ELR (cell line): ENCODE measurements around the gene RASSF4.
"Not testable (repeated sequence)": the region's sequence is repeated elsewhere in the genome, so short reads cannot be mapped to it uniquely, and the experiment has no call there.

Experiments
- DNase-seq: peaks from one replicate; pipeline ENCODE4 v3.0.0-alpha.2; 2015; ENCODE audit warnings: low read depth

Gene RASSF4

DNA sequence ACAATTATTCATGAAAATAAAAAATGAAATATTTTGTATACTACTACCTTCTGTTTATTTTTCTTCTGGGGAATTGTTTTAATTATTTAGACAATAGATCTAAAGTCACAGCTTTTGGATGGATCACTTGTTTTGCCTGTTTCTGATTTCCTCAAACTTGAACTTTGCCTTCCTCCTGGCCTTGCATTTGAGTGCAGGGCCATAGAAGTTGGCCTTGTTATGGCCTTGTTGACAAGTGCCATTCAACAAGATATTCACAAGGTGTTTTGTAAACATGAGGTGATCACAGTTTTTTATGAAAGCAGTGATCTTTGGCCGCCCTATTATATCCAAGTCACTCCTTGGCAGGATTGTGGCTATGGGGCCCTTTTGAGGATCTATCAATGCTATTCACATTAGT is 45.7 kb downstream of the RASSF4 start:
- no peak for DNase-seq

DNA sequence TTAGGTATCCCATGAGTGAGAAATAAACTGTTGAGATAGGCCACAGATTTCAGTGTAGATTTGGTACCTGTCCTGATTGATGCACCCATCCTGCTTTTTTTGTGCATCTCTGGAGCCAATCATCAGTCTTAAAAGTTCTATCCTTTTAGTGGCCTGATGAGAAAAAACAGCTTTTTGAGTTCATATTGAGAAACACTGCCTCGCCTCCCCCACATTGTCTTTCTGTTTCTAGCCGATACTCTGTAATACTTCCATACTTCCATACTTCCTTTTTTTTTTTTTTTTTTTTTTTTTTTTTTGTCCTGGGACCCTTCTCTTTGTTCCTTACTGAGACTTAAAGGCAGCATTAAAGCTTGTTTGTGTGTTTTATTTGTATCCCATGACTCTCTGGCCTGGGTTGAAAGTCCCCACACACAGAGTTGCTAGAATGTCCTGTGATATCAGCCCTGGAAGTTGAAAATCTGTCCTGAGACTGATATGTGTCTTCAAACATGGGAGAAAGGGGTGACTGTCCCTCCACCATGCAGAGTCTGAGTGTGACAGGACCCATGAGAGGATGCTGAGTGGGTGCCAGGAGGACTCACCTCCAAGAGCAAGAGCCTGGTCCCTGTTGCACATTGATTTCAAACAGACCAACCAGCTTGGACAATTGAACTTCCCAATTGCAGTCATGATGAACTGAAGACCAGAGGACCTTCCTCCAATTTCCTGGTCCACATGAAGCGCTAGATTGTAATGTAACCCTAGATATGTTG is 46.9 kb downstream of the RASSF4 start:
- no peak for DNase-seq

DNA sequence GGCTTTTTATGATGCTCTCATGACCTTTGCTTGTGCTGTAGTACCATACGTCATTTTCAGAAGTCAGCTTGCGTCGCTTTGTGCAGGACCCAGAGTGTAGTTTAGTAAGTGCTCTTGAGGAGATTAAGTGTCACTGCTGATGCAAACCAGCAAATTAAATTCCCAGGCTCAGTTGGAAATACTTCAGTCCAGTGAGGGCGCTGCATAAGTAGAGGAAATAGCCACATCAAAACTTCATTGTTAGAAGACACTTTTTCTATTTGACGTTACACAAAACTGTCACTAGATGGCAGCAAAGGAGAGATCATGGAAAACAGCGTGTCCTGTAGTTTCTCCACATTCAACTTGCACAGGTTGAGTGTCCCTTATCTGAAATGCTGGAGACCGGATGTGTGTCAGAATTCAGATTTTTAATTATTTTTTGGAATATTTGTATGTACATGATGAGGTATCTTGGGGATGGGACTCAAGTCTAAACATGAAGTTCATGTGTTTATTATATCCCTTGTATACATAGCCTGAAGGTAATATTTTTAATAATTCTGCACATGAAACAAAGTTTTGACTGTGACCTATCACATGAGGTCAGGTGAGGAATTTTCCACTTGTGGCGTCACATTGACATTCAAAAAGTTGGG is 49.0 kb downstream of the RASSF4 start:
- peak; percentile 88 for DNase-seq

DNA sequence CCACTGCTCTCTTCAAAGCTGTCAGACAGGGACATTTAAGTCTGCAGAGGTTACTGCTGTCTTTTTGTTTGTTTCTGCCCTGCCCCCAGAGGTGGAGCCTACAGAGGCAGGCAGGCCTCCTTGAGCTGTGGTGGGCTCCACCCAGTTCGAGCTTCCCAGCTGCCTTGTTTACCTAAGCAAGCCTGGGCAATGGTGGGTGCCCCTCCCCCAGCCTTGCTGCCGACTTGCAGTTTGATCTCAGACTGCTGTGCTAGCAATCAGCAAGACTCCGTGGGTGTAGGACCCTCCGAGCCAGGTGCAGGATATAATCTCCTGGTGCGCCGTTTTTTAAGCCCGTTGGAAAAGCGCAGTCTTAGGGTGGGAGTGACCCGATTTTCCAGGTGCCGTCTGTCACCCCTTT is 55.0 kb downstream of the RASSF4 start:
- DNase-seq: not testable (repeated sequence)

DNA sequence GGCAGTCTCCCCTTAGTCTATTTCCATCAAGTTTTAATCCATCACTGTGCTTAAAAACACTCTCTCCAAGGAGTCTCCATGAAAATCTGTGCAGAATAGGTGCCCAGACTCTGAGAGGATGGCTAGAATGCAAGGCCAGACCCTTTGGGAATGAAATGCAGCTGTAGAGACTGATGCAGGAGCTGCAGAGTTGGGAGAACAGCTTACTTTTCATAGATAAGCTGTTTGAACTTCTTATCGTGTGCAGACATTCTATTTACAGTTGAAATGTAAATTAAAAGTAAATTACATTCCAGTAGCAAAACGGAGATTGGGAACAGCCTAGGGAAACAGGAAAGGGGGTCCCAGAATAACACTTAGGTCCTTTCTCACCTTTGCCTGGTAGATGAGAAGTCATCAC is 56.0 kb downstream of the RASSF4 start:
- DNase-seq: no peak

DNA sequence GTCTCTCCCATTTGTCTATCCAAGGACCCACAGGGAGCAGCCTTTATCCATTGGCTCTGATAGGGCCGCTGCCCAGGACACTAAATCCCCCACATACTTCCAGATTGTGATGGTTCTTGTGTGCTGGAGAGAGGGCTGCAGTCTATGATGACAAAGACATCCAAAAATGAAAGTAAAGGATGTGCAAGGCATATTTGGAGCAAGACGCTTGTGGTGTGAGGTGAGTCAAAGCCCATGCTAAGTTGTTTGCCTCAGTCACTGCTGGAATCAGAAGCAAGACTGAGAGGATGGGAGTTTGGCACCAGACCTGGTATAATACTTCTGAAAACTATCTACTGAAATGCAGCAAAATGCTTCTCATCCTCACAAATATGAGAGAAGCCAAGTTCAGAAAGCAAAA is 63.8 kb downstream of the RASSF4 start:
- DNase-seq: peak; percentile 36

DNA sequence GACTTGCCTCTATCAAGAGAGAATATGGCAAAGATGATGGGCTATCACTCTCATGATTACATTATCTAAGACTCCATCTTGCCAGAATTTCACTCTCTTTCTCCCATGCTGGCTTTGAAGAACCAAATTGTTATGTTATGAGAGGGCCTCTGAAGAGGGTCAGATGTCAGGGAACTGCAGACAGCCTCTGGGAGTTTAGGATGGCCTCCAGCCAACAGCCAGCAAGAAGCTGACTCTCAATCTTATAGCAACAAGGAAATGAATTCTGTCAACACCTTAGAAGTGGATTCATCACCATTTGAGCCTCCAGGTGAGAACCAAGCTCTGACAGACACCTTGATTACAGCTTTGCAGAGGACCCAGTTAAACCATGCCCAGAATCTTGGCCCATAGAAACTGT is 74.7 kb downstream of the RASSF4 start:
- no peak for DNase-seq

DNA sequence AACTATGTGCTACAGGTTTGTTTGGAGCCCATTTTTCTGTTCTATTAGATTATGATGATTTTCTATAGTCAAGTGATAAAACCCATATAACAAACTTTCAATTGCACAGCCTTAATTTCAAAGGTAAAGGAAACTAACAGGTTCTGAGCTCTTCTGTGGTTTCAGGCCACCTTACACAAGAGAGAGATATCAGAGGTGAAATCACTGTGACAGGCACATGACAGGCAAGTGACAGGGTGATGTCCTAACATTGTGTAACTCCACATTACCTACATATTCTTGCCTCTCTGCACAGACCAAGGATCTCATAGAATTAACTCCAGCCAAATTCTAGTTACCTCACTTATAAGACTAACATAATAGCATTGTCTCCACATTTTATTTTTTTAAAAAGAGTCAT is 76.1 kb downstream of the RASSF4 start:
- no peak for DNase-seq

DNA sequence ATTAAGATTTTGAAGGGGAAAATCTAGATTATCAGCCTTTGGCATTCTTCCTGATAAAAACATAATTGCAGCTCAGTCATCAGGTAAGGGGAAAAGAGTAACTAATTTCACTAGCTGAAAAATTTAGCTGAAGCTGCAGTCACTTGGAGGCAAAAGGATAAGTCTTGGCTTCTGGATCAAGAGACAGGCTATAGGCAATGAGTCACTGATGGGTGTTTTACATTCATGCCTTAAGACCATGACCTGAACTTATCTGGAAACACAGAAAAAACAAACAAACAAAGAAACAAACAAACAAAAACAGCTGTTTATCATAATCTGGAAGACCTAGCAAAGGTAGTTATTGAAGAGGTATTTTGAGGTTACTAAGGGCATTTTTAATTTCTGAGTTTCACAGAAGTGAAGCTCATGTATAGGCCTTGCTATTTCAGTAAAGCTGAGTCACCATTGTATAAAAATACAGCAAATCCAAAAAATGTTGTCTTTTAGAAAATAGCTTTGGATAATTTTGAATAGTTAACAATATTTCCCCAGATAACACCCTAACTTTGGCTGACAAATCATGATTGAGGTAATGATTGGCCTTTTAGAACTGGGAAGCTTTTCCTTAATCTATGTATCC is 81.4 kb downstream of the RASSF4 start:
- DNase-seq: peak; percentile 4

DNA sequence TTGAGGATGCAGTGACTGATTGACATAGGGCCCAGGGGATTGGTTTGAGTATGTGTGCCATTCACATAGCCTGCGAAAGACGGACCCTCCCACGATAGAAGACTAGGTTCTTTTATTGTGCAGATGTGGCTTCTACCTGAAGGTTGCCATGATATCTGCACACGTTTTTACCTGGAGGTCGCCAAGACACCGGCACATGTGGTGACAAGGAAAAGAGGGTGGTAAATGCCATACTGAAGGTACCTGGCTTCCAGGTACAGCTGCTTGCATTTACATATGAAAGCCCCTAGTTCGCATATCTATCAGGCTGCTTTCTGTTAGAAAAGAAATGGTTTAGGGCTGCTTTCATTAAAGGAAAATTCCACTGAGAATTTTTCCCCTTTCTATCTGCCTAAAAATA is 84.7 kb downstream of the RASSF4 start:
- DNase-seq: no peak
